HS-27A (cell line): ENCODE data around the gene INPP5A.

Source experiments
- DNase-seq: peaks from one replicate; pipeline ENCODE4 v3.0.0-alpha.2; 2012; ENCODE audit warnings: low read depth, missing footprints

Gene INPP5A

GRCh38 chr10:132535065-132535651 lies 2.4 kb upstream of the INPP5A start:
- DNase-seq: no peak

- no peak for DNase-seq
Measured at GRCh38 chr10:132536241-132536876, 1.2 kb upstream of the INPP5A start.

- peak; percentile 73 for DNase-seq
Measured at GRCh38 chr10:132536877-132537683, 507 bp upstream of the INPP5A start.

- no peak for DNase-seq
Measured at GRCh38 chr10:132538031-132538789, 623 bp downstream of the INPP5A start.

GRCh38 chr10:132538790-132539421 lies 1.3 kb downstream of the INPP5A start:
- DNase-seq: no peak

- no peak for DNase-seq
Measured at GRCh38 chr10:132539431-132539839, 1.8 kb downstream of the INPP5A start.

- DNase-seq: no peak
Measured at GRCh38 chr10:132539894-132540293, 2.3 kb downstream of the INPP5A start.

- DNase-seq: no peak
Measured at GRCh38 chr10:132540456-132540855, 2.9 kb downstream of the INPP5A start.

GRCh38 chr10:132541129-132541528 lies 3.5 kb downstream of the INPP5A start:
- DNase-seq: no peak

GRCh38 chr10:132541601-132542011 lies 4.0 kb downstream of the INPP5A start:
- DNase-seq: no peak

- no peak for DNase-seq
Measured at GRCh38 chr10:132542086-132542775, 4.6 kb downstream of the INPP5A start.

- DNase-seq: no peak
Measured at GRCh38 chr10:132542819-132543218, 5.2 kb downstream of the INPP5A start.

GRCh38 chr10:132543916-132544743 lies 6.5 kb downstream of the INPP5A start:
- no peak for DNase-seq

GRCh38 chr10:132544744-132545658 lies 7.4 kb downstream of the INPP5A start:
- DNase-seq: no peak

- DNase-seq: no peak
Measured at GRCh38 chr10:132545659-132546367, 8.2 kb downstream of the INPP5A start.

GRCh38 chr10:132546567-132547420 lies 9.2 kb downstream of the INPP5A start:
- DNase-seq: no peak

GRCh38 chr10:132547421-132547861 lies 9.9 kb downstream of the INPP5A start:
- DNase-seq: no peak
